PC-9 (cell line): ENCODE results near the gene ZSCAN18.

Experiments
- CTCF ChIP-seq: fragments of 200-600 bp; sonication (generic); conservative IDR thresholded peaks from 2 replicates; pipeline ENCODE4 v1.6.1; 2017; ENCODE audit warnings: mixed run types, antibody characterized with exemption, mild to moderate bottlenecking, moderate library complexity
- EZH2 ChIP-seq: fragments of 200-600 bp; sonication (generic); IDR thresholded peaks from 2 replicates; pipeline ENCODE4 v1.8.0; 2017; ENCODE audit warnings: antibody characterized with exemption, low read depth

GRCh38 chr19:58086825-58087710 is 11.0 kb downstream of the ZSCAN18 start:
- TF ChIP-seq CTCF (no peak), EZH2 (no peak)
